Smooth muscle cell (in vitro differentiated cells): Measurements from ENCODE around the gene ITPKC. TPM values are rescaled to one million over a fixed set of nuclear protein-coding genes. Genes with fewer than 3 reads are reported as not detected.

Source experiments
- DNase-seq: peaks from one replicate; lab custom pipeline; 2025; ENCODE audit not compliant: unreplicated experiment; lab: John Stamatoyannopoulos, UW
- H2AFZ ChIP-seq: fragments of 200-600 bp; sonication (generic); 2 replicates; pipeline ENCODE4 v1.6.0; 2016; ENCODE audit warnings: antibody characterized with exemption, low read depth, mild to moderate bottlenecking
- H3F3A ChIP-seq: fragments of 200-600 bp; sonication (generic); 2 replicates; pipeline ENCODE4 v1.6.0; 2017; ENCODE audit warnings: antibody characterized with exemption, low read depth
- H3K27ac ChIP-seq: fragments of 200-600 bp; sonication (generic); 2 replicates; pipeline ENCODE4 v1.5.1; 2016; ENCODE audit warnings: low read depth, mild to moderate bottlenecking
- H3K27me3 ChIP-seq: fragments of 200-600 bp; sonication (generic); 2 replicates; pipeline ENCODE4 v1.6.1; 2016; ENCODE audit warnings: low read depth, mild to moderate bottlenecking
- H3K36me3 ChIP-seq: fragments of 200-600 bp; sonication (generic); 2 replicates; pipeline ENCODE4 v1.5.1; 2016; ENCODE audit warnings: low read depth
- H3K4me1 ChIP-seq: fragments of 200-600 bp; sonication (generic); 2 replicates; pipeline ENCODE4 v1.5.1; 2016; ENCODE audit warnings: low read depth
- H3K4me2 ChIP-seq: fragments of 200-600 bp; sonication (generic); 2 replicates; pipeline ENCODE4 v1.6.0; 2016; ENCODE audit warnings: mild to moderate bottlenecking
- H3K4me3 ChIP-seq: fragments of 200-600 bp; sonication (generic); 2 replicates; pipeline ENCODE4 v1.5.1; 2016; ENCODE audit warnings: mild to moderate bottlenecking
- H3K79me2 ChIP-seq: fragments of 200-600 bp; sonication (generic); 2 replicates; pipeline ENCODE4 v1.6.0; 2016; ENCODE audit warnings: low read depth, mild to moderate bottlenecking
- H3K9ac ChIP-seq: fragments of 200-600 bp; sonication (generic); 2 replicates; pipeline ENCODE4 v1.6.0; 2016; ENCODE audit warnings: low read depth
- H3K9me3 ChIP-seq: fragments of 200-600 bp; sonication (generic); replicated peaks from 2 replicates; pipeline ENCODE4 v1.5.1; 2016; ENCODE audit warnings: low read depth
- H4K20me1 ChIP-seq: fragments of 200-600 bp; sonication (generic); 2 replicates; pipeline ENCODE4 v1.6.0; 2016; ENCODE audit warnings: low read depth
- WGBS: methylation state at CpG from one replicate; pipeline ENCODE4 v1.1.7; 2016; ENCODE audit warnings: low lambda C conversion rate; 5-methylcytosine and 5-hydroxymethylcytosine counted together
- polyA plus RNA-seq: library from polyadenylated mRNA; unstranded; fragments of >200 nt; fragmentation: Nextera tagmentation; extraction: Ambion mirVana; gene quantifications from 2 replicates; pipeline ENCODE4 v1.2.1, GENCODE V29; 2016
- total RNA-seq: library from RNA; depleted of rRNA; stranded (reverse); fragments of >200 nt; gene quantifications from 2 replicates; pipeline ENCODE4 v1.2.3, GENCODE V29; 2014
- TF ChIP-seq, protein P1 (sequence below): fragments of 200-600 bp; sonication (generic); IDR thresholded peaks from 2 replicates; pipeline ENCODE4 v1.5.1; 2017; ENCODE audit warnings: borderline replicate concordance, mild to moderate bottlenecking, antibody characterized with exemption; ENCODE audit not compliant: insufficient read depth, poor library complexity, severe bottlenecking

ITPKC gene
- total and polyA plus RNA-seq, 2 experiments from 2014 or later, result 24.1 to 25.0 TPM

DNA sequence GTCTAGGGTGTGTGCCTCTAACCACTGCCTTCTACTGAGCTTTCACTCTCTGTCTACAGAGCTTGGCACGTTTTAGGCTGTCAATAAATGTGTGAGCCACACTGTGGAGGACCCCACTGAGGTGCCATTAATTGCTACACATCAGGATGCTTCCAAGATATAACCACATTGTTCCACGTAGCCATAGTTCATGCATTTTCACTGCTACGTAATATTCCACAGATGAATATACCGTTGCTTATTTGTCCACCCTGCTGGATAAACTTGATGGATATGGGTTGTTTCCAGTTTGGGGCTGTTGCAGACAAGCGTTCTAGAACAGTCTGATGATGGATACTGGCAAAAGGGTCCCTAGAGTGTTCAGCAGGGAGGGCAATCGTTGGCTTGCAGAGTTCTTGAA, 15.2 kb upstream of the ITPKC start:
- no peaks in the 10 kb centered on the region for H3K79me2 ChIP-seq
- no peak overlapping the region for H3K4me2 ChIP-seq
- no peak overlapping the region for H3K4me3 ChIP-seq
- H3K9me3 ChIP-seq, result no peaks in the 10 kb centered on the region
- H4K20me1 ChIP-seq, result no peaks in the 10 kb centered on the region
- no peaks in the 10 kb centered on the region for H3K27me3 ChIP-seq
- H3K4me1 ChIP-seq, result no peaks in the 10 kb centered on the region
- WGBS, result 97% methylated on average over 6 of the region's 6 CpGs
- H3K9ac ChIP-seq, result no peak overlapping the region
- no peaks in the 10 kb centered on the region for H3K36me3 ChIP-seq
- no peak for DNase-seq
- no peak overlapping the region for H3K27ac ChIP-seq
- H2AFZ ChIP-seq, result no peak overlapping the region
- no peaks in the 10 kb centered on the region for H3F3A ChIP-seq
- TF ChIP-seq, protein P1, sequence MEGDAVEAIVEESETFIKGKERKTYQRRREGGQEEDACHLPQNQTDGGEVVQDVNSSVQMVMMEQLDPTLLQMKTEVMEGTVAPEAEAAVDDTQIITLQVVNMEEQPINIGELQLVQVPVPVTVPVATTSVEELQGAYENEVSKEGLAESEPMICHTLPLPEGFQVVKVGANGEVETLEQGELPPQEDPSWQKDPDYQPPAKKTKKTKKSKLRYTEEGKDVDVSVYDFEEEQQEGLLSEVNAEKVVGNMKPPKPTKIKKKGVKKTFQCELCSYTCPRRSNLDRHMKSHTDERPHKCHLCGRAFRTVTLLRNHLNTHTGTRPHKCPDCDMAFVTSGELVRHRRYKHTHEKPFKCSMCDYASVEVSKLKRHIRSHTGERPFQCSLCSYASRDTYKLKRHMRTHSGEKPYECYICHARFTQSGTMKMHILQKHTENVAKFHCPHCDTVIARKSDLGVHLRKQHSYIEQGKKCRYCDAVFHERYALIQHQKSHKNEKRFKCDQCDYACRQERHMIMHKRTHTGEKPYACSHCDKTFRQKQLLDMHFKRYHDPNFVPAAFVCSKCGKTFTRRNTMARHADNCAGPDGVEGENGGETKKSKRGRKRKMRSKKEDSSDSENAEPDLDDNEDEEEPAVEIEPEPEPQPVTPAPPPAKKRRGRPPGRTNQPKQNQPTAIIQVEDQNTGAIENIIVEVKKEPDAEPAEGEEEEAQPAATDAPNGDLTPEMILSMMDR, result no peak

- no peaks in the 10 kb centered on the region for H4K20me1 ChIP-seq
- no peaks in the 10 kb centered on the region for H3F3A ChIP-seq
- DNase-seq, result no peak
- no peak overlapping the region for H3K9ac ChIP-seq
- no peaks in the 10 kb centered on the region for H3K27me3 ChIP-seq
- no peak overlapping the region for H2AFZ ChIP-seq
- no peaks in the 10 kb centered on the region for H3K36me3 ChIP-seq
- no peaks in the 10 kb centered on the region for H3K79me2 ChIP-seq
- TF ChIP-seq, protein P1, result peak; percentile 26
- 71% methylated on average over 17 of the region's 18 CpGs for WGBS
- no peak overlapping the region for H3K27ac ChIP-seq
- H3K4me3 ChIP-seq, result no peak overlapping the region
- H3K9me3 ChIP-seq, result no peaks in the 10 kb centered on the region
- no peaks in the 10 kb centered on the region for H3K4me1 ChIP-seq
- H3K4me2 ChIP-seq, result no peak overlapping the region
Observed at GRCh38 chr19:40702337-40703012, 14.4 kb upstream of the ITPKC start.

DNA sequence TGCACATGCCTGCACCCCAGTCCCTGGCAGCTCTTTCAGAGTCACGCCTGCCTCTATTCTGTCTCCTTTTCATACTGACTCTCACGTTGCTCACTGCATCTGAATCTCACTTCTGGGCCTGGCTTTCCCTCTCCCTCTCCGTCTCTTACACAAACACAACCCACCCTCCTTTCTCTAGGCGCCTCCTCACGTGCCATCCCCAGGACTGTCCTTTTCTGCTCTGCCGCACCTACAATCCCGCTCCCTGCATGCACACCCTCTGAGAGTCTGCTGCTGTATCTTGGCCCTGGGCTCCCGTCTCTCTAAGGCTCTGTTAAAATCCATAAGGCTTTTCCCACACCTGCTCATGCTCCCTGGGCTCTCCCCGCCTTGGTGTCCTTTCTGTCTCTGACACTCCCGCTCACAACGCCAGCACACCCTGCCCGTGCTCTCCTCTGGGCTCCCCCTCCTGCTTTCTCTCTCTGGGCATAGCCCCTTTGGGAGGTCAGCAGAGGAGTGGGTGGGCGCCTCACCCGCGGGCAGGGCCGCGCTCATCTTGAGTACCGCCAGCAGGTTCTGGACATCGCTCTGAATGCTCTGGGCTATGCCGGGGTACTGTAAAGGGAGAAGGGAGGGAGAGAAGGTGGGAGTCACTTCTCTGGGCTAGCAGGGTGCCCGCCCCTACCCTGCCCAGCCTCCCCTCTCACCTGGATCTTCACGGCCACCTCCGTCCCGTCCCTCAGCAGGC, 13.7 kb upstream of the ITPKC start:
- Histone ChIP-seq H3K9ac (no peak overlapping the region), H4K20me1 (no peaks in the 10 kb centered on the region), H3K9me3 (no peaks in the 10 kb centered on the region), H3K4me2 (no peak overlapping the region), H3K36me3 (no peaks in the 10 kb centered on the region), H3K4me3 (no peak overlapping the region), H3F3A (no peaks in the 10 kb centered on the region), H2AFZ (no peak overlapping the region), H3K79me2 (peaks cover 3% of the 10 kb centered on the region), H3K4me1 (no peaks in the 10 kb centered on the region), H3K27ac (no peak overlapping the region), H3K27me3 (no peaks in the 10 kb centered on the region)
- no peak for DNase-seq
- TF ChIP-seq, protein P1, result no peak
- WGBS, result 92% methylated on average over 24 of the region's 24 CpGs
